HEK293 (cell line): ENCODE results near the gene AQP11.

Source experiments
- BCL11B ChIP-seq: fragments of 450-650 bp; formaldehyde crosslinking; IDR thresholded peaks from 2 replicates; pipeline ENCODE4 v1.5.1; 2016; ENCODE audit warnings: low read depth, missing biosample characterization, missing genetic modification characterization
- EGR2 ChIP-seq: fragments of 450-650 bp; formaldehyde crosslinking; IDR thresholded peaks from 2 replicates; pipeline ENCODE4 v1.5.1; 2016; ENCODE audit warnings: low read depth, missing biosample characterization, missing genetic modification characterization
- GLIS2 ChIP-seq: fragments of 450-650 bp; formaldehyde crosslinking; IDR thresholded peaks from 2 replicates; pipeline ENCODE4 v1.5.1; 2016; ENCODE audit warnings: missing biosample characterization, missing genetic modification characterization
- KLF8 ChIP-seq: fragments of 450-650 bp; formaldehyde crosslinking; IDR thresholded peaks from 2 replicates; pipeline ENCODE4 v1.5.1; 2016; ENCODE audit warnings: missing biosample characterization, missing genetic modification characterization
- MZF1 ChIP-seq: fragments of 450-650 bp; formaldehyde crosslinking; IDR thresholded peaks from 2 replicates; pipeline ENCODE4 v1.5.1; 2017; ENCODE audit warnings: missing biosample characterization, missing genetic modification characterization, borderline replicate concordance
- PATZ1 ChIP-seq: fragments of 450-650 bp; formaldehyde crosslinking; IDR thresholded peaks from 2 replicates; pipeline ENCODE4 v1.5.1; 2016; ENCODE audit warnings: missing biosample characterization, missing genetic modification characterization
- RBAK ChIP-seq: fragments of 450-650 bp; formaldehyde crosslinking; IDR thresholded peaks from 2 replicates; pipeline ENCODE4 v1.5.1; 2016; ENCODE audit warnings: missing biosample characterization, missing genetic modification characterization
- SP2 ChIP-seq: fragments of 450-650 bp; formaldehyde crosslinking; IDR thresholded peaks from 2 replicates; pipeline ENCODE4 v1.5.1; 2016; ENCODE audit warnings: missing biosample characterization, missing genetic modification characterization
- ZBTB17 ChIP-seq: fragments of 450-650 bp; formaldehyde crosslinking; IDR thresholded peaks from 2 replicates; pipeline ENCODE4 v1.5.1; 2016; ENCODE audit warnings: missing biosample characterization, missing genetic modification characterization
- ZBTB20 ChIP-seq: fragments of 450-650 bp; formaldehyde crosslinking; IDR thresholded peaks from 2 replicates; pipeline ENCODE4 v1.5.1; 2016; ENCODE audit warnings: missing biosample characterization, missing genetic modification characterization
- ZNF10 ChIP-seq: fragments of 450-650 bp; formaldehyde crosslinking; IDR thresholded peaks from 2 replicates; pipeline ENCODE4 v1.5.1; 2017; ENCODE audit warnings: missing biosample characterization, missing genetic modification characterization
- ZNF112 ChIP-seq: fragments of 450-650 bp; formaldehyde crosslinking; IDR thresholded peaks from 2 replicates; pipeline ENCODE4 v1.5.0; 2017; ENCODE audit warnings: missing biosample characterization, missing genetic modification characterization
- ZNF138 ChIP-seq: fragments of 450-650 bp; formaldehyde crosslinking; IDR thresholded peaks from 2 replicates; pipeline ENCODE4 v1.5.1; 2016; ENCODE audit warnings: missing biosample characterization, missing genetic modification characterization, borderline replicate concordance
- ZNF140 ChIP-seq: fragments of 450-650 bp; formaldehyde crosslinking; IDR thresholded peaks from 2 replicates; pipeline ENCODE4 v1.5.1; 2016; ENCODE audit warnings: missing biosample characterization, missing genetic modification characterization
- ZNF146 ChIP-seq: fragments of 450-650 bp; formaldehyde crosslinking; IDR thresholded peaks from 2 replicates; pipeline ENCODE4 v1.5.1; 2016; ENCODE audit warnings: missing biosample characterization, missing genetic modification characterization
- ZNF155 ChIP-seq: fragments of 450-650 bp; formaldehyde crosslinking; IDR thresholded peaks from 2 replicates; pipeline ENCODE4 v1.5.1; 2016; ENCODE audit warnings: missing biosample characterization, missing genetic modification characterization
- ZNF18 ChIP-seq: fragments of 450-650 bp; formaldehyde crosslinking; IDR thresholded peaks from 2 replicates; pipeline ENCODE4 v1.5.1; 2016; ENCODE audit warnings: missing biosample characterization, missing genetic modification characterization
- ZNF23 ChIP-seq: fragments of 450-650 bp; formaldehyde crosslinking; IDR thresholded peaks from 2 replicates; pipeline ENCODE4 v1.5.1; 2016; ENCODE audit warnings: missing biosample characterization, missing genetic modification characterization, borderline replicate concordance
- ZNF302 ChIP-seq: fragments of 450-650 bp; formaldehyde crosslinking; IDR thresholded peaks from 2 replicates; pipeline ENCODE4 v1.5.1; 2016; ENCODE audit warnings: missing biosample characterization, missing genetic modification characterization, low read depth
- ZNF350 ChIP-seq: fragments of 450-650 bp; formaldehyde crosslinking; IDR thresholded peaks from 2 replicates; pipeline ENCODE4 v1.5.0; 2017; ENCODE audit warnings: missing biosample characterization, mild to moderate bottlenecking, missing genetic modification characterization
- ZNF398 ChIP-seq: fragments of 450-650 bp; formaldehyde crosslinking; IDR thresholded peaks from 2 replicates; pipeline ENCODE4 v1.5.1; 2017; ENCODE audit warnings: missing biosample characterization, missing genetic modification characterization
- ZNF416 ChIP-seq: fragments of 450-650 bp; formaldehyde crosslinking; IDR thresholded peaks from 2 replicates; pipeline ENCODE4 v1.5.1; 2016; ENCODE audit warnings: missing biosample characterization, missing genetic modification characterization
- ZNF501 ChIP-seq: fragments of 450-650 bp; formaldehyde crosslinking; IDR thresholded peaks from 2 replicates; pipeline ENCODE4 v1.5.1; 2016; ENCODE audit warnings: missing biosample characterization, missing genetic modification characterization
- ZNF514 ChIP-seq: fragments of 450-650 bp; formaldehyde crosslinking; IDR thresholded peaks from 2 replicates; pipeline ENCODE4 v1.5.1; 2016; ENCODE audit warnings: missing biosample characterization, missing genetic modification characterization
- ZNF549 ChIP-seq: fragments of 450-650 bp; IDR thresholded peaks from 2 replicates; pipeline ENCODE4 v1.5.1; 2018; ENCODE audit warnings: missing biosample characterization, missing genetic modification characterization, mild to moderate bottlenecking, inconsistent platforms, moderate library complexity
- ZNF571 ChIP-seq: fragments of 450-650 bp; formaldehyde crosslinking; IDR thresholded peaks from 2 replicates; pipeline ENCODE4 v1.5.0; 2017; ENCODE audit warnings: missing biosample characterization, missing genetic modification characterization
- ZNF600 ChIP-seq: fragments of 450-650 bp; formaldehyde crosslinking; IDR thresholded peaks from 2 replicates; pipeline ENCODE4 v1.5.1; 2016; ENCODE audit warnings: missing biosample characterization, missing genetic modification characterization
- ZNF610 ChIP-seq: fragments of 450-650 bp; formaldehyde crosslinking; IDR thresholded peaks from 2 replicates; pipeline ENCODE4 v1.5.1; 2016; ENCODE audit warnings: missing biosample characterization, missing genetic modification characterization, borderline replicate concordance
- ZNF626 ChIP-seq: fragments of 450-650 bp; sonication (Bioruptor Pico); formaldehyde crosslinking; IDR thresholded peaks from 2 replicates; pipeline ENCODE4 v1.5.1; 2018; ENCODE audit warnings: missing biosample characterization, missing genetic modification characterization, inconsistent platforms
- ZNF677 ChIP-seq: fragments of 450-650 bp; IDR thresholded peaks from 2 replicates; pipeline ENCODE4 v1.5.0; 2018; ENCODE audit warnings: missing biosample characterization, mild to moderate bottlenecking, missing genetic modification characterization, moderate library complexity
- ZSCAN16 ChIP-seq: fragments of 450-650 bp; formaldehyde crosslinking; IDR thresholded peaks from 2 replicates; pipeline ENCODE4 v1.5.1; 2016; ENCODE audit warnings: missing biosample characterization, missing genetic modification characterization
- ZSCAN23 ChIP-seq: fragments of 450-650 bp; formaldehyde crosslinking; IDR thresholded peaks from 2 replicates; pipeline ENCODE4 v1.5.1; 2016; ENCODE audit warnings: missing biosample characterization, missing genetic modification characterization
- ZSCAN5A ChIP-seq: fragments of 450-650 bp; formaldehyde crosslinking; IDR thresholded peaks from 2 replicates; pipeline ENCODE4 v1.5.1; 2016; ENCODE audit warnings: missing biosample characterization, missing genetic modification characterization
- TF ChIP-seq, protein P1 (sequence below): fragments of 450-650 bp; formaldehyde crosslinking; optimal IDR thresholded peaks from 2 replicates; pipeline ENCODE3; 2016; ENCODE audit warnings: missing biosample characterization, mild to moderate bottlenecking, missing genetic modification characterization

AQP11 gene

GRCh38 chr11:77589521-77590193 is at the start of gene AQP11 (continued):
- TF ChIP-seq KLF8 (tag by site-specific recombination) (peak; percentile 68; the same call in 1 of the 2 replicates), ZNF514 (tag by site-specific recombination) (no peak), ZSCAN23 (tag by site-specific recombination) (no peak), ZNF626 (tag by site-specific recombination) (no peak), ZNF18 (tag by site-specific recombination) (no peak), ZSCAN16 (tag by site-specific recombination) (no peak), ZNF140 (no peak), RBAK (no peak), ZBTB20 (no peak; the same call in 1 of the 2 replicates), ZNF600 (tag by site-specific recombination) (peak; percentile 63), ZNF155 (tag by site-specific recombination) (no peak), MZF1 (tag by site-specific recombination) (no peak), ZNF10 (tag by site-specific recombination) (peak; percentile 77; the same call in 1 of the 2 replicates), ZSCAN5A (tag by site-specific recombination) (no peak), ZNF398 (tag by site-specific recombination) (peak; percentile 67), ZNF549 (no peak), ZNF350 (tag by site-specific recombination) (no peak), ZNF146 (tag by site-specific recombination) (no peak), BCL11B (no peak), ZNF571 (no peak), ZNF416 (tag by site-specific recombination) (no peak), ZNF112 (no peak), EGR2 (tag by site-specific recombination) (no peak), ZNF138 (tag by site-specific recombination) (no peak), PATZ1 (tag by site-specific recombination) (peak; percentile 48; the same call in 1 of the 2 replicates), ZBTB17 (tag by site-specific recombination) (0 out of 2 replicates have a peak, but pooled peaks have one; percentile 28), ZNF302 (tag by site-specific recombination) (no peak), GLIS2 (tag by site-specific recombination) (peak; percentile 47; the same call in 1 of the 2 replicates), ZNF501 (tag by site-specific recombination) (0 out of 2 replicates have a peak, but pooled peaks have one; percentile 31), ZNF23 (tag by site-specific recombination) (no peak), ZNF677 (tag by site-specific recombination) (no peak), ZNF610 (tag by site-specific recombination) (no peak), SP2 (tag by site-specific recombination) (peak; percentile 76)
- TF ChIP-seq, protein P1, sequence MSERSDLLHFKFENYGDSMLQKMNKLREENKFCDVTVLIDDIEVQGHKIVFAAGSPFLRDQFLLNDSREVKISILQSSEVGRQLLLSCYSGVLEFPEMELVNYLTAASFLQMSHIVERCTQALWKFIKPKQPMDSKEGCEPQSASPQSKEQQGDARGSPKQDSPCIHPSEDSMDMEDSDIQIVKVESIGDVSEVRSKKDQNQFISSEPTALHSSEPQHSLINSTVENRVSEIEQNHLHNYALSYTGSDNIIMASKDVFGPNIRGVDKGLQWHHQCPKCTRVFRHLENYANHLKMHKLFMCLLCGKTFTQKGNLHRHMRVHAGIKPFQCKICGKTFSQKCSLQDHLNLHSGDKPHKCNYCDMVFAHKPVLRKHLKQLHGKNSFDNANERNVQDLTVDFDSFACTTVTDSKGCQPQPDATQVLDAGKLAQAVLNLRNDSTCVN (tag by site-specific recombination): peak; percentile 56
